ENCODE data around the gene PAK5.

PAK5 gene

GRCh38 chr20:9838378-9839295 is at the start of gene PAK5:
Gene PAK5 (minus strand): TSS chr20:9839076. CDS start chr20:9644328, 194,748 bp downstream.
- FAIRE-seq (peak; percentile 70), DNase-seq (ENCODE audit: low spot score) (peak; percentile 91)

DNA sequence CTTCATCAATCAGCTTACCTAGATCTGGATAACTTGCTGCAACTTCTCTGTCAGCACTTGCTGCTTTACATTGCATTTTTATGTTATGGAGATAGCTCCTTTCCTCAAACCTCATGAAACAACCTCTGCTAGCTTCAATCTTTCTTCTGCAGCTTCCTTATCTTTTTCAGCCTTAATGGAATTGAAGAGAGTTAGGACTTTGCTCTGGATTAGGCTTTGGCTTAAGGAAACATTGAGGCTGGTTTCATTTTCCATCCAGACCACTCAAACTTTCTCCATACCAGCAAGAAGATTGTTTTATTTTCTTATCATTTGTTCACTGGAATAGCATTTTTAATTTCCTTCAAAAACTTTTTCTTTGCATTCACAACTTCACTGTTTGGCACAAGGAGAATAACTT is 48.8 kb upstream of the PAK5 start:
- FAIRE-seq, result no peak
- no peak for DNase-seq (ENCODE audit: low spot score)

- DNase-seq (ENCODE audit: low spot score) (no peak), FAIRE-seq (no peak)
These were observed 47.4 kb upstream of the PAK5 start for GRCh38 chr20:9886227-9886626.

DNA sequence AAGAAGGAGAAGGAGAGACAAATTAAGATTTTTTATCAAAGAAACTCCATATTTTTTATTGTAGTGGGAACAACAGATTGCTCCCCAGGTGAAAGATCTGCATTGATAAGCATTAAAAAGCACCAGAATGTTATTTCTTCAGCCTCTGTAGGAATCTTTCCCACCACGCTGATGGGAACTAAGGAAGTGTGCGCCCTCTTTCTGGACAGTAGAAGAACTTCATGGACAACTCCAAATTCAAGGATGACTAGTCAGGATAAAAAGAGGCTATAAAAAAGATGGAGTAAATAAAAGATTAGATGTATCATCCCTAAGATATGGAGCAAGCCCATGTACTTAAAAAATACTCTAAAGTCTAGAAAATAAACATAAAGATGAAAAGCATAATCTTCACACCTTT is 45.8 kb upstream of the PAK5 start:
- no peak for FAIRE-seq
- no peak for DNase-seq (ENCODE audit: low spot score)

- FAIRE-seq, result no peak
- no peak for DNase-seq (ENCODE audit: low spot score)
These were observed 45.2 kb upstream of the PAK5 start for GRCh38 chr20:9884061-9884460.

- DNase-seq (ENCODE audit: low spot score) (no peak), FAIRE-seq (no peak)
These were observed 39.1 kb upstream of the PAK5 start for GRCh38 chr20:9877932-9878495.

DNA sequence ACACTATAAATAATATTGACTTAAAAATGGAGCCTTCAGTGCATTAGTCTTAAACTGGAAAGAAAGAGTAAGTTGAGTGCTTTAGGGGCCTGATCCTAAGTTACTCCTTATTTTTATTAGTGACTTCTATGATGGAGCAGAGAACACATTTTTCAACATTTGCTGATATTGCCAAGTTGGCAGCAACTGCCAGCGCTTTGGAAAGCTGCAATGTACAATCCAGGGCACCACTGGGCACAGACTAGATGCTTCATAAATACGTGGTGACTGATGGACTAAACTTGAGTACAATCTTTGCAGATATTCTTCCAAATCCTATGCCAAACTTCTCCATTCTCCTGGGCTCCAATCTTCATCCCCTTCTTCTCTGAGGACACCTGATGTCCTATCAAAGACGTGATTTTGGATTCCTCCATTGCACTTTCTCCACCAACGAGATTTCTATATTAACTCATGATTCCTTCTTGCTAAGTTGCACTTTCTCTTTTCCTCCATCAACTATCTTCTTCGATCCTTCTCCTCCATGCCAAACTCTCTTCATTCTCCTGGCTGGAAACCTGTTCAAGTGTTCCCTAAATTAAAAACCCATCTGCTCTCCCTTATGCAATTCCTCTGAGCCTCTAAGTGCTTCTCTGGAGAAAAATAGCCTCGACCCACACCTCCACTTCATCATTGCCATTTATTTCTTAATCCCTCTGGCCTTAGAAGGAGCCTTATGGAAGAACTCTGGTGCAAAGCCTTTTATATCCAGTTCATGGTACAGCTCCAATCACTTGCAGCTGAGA is 28.5 kb upstream of the PAK5 start:
- FAIRE-seq (no peak), DNase-seq (ENCODE audit: low spot score) (no peak)

DNA sequence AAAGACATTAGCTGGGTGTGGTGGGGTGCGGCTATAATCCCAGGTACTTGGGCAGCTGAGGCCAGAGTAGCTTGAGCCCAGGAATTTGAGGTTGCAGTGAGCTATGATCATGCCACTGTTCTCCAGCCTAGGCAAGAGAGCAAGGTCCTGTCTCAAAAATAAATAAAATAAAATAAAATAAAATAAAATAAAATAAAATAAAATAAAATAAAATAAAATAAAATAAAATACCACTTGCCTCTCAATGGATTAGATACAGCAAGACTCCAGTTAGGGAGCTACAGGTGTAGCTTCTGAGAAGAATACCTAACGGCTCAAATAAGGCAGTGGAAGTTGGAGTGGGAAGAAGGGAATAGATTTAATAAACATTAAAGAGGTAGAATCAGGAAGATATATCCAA is 13.7 kb upstream of the PAK5 start:
- FAIRE-seq (no peak), DNase-seq (ENCODE audit: low spot score) (no peak)

DNA sequence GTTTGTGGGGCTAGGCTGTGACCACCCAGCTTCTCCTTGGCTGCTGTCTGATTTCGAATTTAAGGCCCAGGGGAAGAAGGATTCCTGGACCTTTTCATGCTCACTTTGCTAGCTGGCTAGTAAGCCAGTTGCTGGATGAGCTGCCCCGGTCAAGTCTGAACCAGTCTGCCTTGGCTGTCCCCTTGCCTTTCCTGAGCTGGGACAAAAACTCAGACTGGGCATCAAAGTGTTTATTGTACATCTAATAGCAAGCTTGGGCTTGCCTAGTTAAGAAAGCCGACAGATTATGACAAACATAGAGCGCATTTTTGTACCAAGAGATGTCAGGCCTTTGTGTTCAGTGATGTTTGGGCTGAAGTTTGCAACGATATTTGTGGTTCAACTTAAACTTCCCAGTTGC is 750 bp upstream of the PAK5 start:
- no peak for DNase-seq (ENCODE audit: low spot score)
- FAIRE-seq, result no peak

DNA sequence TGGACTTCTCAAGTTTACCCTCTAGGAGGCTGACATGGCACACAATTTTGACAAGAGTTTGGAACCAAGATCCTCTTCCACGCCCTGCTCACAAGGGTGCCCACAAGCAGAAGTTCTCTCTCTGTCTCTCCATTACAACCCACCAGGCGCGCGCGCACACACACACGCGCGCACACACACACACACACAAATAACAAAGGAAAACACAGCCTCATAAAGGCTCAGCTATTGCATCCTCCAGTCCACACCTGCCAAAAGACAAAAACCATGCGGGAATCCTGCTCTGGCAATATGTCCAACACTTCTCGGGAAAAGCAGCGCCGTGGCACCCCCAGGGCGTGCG is 870 bp downstream of the PAK5 start:
- DNase-seq (ENCODE audit: low spot score) (peak; percentile 16), FAIRE-seq (peak; percentile 58)

DNA sequence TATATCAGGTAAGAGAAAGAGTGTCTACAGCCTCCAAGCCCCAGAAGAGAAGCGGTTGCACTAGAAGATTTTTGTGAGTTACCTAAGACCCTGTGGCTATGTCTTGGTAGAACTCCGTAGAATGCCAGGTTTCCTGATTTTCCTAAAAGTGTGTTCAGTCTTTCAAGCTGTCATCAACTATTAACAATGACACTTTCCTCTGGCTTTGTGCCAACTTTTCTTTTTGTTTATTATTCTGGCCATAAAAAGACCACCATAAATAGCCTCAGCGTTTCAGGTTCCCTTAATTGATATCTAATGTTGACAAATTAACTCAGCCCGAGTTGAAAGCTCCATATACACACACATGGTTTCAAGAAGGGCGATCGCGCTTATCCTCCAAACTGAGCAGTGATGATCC is 1.2 kb downstream of the PAK5 start:
- DNase-seq (ENCODE audit: low spot score) (no peak), FAIRE-seq (no peak)

GRCh38 chr20:9835302-9835701 is 3.6 kb downstream of the PAK5 start:
- FAIRE-seq, result no peak
- DNase-seq (ENCODE audit: low spot score), result no peak

- FAIRE-seq, result no peak
- DNase-seq (ENCODE audit: low spot score), result no peak
These were observed 7.8 kb downstream of the PAK5 start for GRCh38 chr20:9831032-9831431.

DNA sequence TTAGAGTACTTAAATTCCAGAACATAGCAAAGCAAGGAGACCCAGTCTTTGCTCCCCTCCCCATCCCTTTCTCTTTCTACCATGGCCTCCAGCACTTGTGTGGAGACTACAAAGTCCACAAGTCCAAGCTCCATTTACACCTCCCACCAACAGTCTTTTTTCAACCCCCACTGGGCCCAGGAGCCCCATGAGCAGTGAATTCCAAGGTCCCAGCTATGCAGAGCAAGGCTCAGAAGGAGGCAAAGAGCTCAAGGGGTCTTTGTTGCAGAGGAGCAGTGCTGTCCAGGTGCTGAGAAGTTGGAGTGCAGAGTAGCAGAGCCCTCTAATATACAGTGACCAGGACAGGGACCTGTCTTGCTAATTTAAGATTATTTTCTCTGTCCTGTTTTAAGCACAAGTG is 9.0 kb downstream of the PAK5 start:
- DNase-seq (ENCODE audit: low spot score), result no peak

GRCh38 chr20:9817654-9818053 is 21.2 kb downstream of the PAK5 start:
- FAIRE-seq, result no peak
- no peak for DNase-seq (ENCODE audit: low spot score)

More for the DNA sequence above, 9.0 kb downstream of the PAK5 start:
- FAIRE-seq, result no peak

GRCh38 chr20:9815632-9816031 is 23.2 kb downstream of the PAK5 start:
- FAIRE-seq, result no peak

DNA sequence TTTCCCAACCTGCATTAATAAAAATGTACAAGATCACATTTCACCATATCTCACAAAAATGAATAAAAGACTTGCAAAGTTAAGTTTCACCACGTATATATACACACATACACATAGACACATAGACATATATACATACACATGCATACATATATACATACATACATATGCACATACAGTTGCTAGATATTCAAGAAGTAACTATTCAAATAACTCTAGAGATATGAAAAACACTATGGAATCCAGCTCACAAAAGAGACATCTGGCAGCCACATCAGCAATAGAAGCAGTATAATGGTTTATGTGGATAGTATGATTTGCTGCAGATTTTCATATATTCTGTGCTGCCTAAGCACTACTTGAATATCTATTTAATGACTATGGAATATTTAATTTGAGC is 28.1 kb downstream of the PAK5 start:
- no peak for DNase-seq (ENCODE audit: low spot score)
- no peak for FAIRE-seq

More at GRCh38 chr20:9815632-9816031, 23.2 kb downstream of the PAK5 start:
- DNase-seq (ENCODE audit: low spot score), result no peak

DNA sequence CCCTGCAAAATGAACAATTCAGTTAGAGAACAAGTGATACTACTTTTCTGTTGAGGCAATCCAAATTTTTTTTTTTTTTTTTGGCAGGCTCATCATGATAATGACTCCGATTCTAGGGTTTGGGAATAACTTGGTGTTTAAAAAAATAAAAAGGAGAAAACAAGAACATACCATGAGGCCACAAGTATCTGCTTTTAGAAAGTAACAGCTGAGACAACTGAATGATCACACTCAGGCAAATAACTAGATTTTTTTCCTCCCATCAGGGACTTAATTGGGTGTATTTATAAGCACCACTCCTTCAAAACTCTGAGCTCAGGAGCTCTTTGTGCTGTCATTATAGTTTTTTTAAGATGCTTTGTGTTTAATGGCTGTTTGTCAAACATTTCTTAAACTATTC is 29.6 kb downstream of the PAK5 start:
- FAIRE-seq (no peak), DNase-seq (ENCODE audit: low spot score) (no peak)

DNA sequence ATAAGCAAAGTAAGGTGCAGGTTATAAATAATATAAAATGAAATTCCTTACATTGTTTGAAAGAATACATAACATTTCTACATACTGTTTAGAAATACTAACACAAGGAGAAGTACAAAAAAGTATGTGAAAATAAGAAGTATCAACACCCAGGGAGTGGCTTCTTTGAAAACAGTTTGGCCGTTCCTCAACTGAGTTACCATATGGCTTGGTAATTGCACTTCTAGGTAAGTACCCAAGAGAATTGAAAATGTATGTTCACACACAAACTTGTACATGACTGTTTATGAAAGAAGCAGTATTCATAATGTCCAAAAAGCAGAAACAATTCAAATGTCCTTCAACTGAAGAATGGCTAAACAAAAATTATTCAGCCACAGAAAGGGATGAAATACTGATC is 30.7 kb downstream of the PAK5 start:
- FAIRE-seq, result no peak
- no peak for DNase-seq (ENCODE audit: low spot score)

DNA sequence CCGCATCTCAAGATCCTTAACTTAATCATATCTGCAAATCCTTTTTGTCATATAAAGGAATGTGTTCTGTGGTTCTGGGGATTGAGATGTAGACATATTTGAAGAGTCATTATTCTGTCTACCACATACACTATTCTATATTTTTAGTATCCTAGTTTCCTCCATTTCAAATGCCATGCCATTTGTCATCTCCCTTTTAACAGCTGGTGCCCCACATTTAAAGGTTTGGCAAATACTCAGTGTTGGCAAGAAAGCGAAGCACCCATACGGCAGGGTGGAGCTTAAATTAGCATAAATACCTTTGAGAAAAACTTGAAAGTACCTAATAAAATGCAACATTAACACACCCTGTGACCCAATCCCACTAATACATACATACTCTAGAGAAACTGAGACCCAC is 31.7 kb downstream of the PAK5 start:
- DNase-seq (ENCODE audit: low spot score) (no peak), FAIRE-seq (no peak)

DNA sequence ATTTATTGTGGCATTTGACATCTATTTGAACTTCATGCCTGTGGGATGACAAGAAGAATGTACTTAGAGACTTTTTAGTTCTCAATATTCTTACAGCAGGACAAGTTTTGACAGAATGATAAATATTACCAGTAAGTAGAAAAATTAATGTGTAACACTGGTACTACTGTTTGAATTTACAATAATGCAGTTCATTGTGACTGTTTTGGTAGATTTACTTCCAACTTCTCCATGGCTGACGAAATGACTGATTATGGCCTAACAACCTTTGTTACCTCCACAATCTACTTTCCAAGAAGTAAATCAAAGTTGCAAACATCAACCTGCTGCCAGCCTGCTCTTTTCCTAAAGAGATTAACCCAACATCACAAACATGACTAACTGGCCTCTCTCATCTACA is 38.5 kb downstream of the PAK5 start:
- DNase-seq (ENCODE audit: low spot score) (no peak), FAIRE-seq (no peak)

GRCh38 chr20:9794831-9795230 is 44.0 kb downstream of the PAK5 start:
- DNase-seq (ENCODE audit: low spot score) (no peak), FAIRE-seq (no peak)
